Cardiac muscle cell (in vitro differentiated cells and primary cell): Measurements from ENCODE around the gene ANKRD55. TPM values are rescaled to one million over a fixed set of nuclear protein-coding genes. Genes with fewer than 3 reads are reported as not detected.
"Not testable (repeated sequence)": the region's sequence is repeated elsewhere in the genome, so short reads cannot be mapped to it uniquely, and the experiment has no call there.

Experiments
- DNase-seq, 2 donors: peaks; one replicate each; pipeline versions ENCODE4 v3.0.0 to v3.0.0-alpha.2; 2010 to 2017; ENCODE audit warnings: low read depth in 1 of 2, low spot score in 1 of 2
- H3K27ac ChIP-seq: fragments of 200-600 bp; sonication (generic); 2 replicates; pipeline ENCODE4 v1.5.1; 2016
- H3K27me3 ChIP-seq: fragments of 200-600 bp; sonication (generic); 2 replicates; pipeline ENCODE4 v1.6.0; 2016; ENCODE audit warnings: control low read depth
- H3K36me3 ChIP-seq: fragments of 200-600 bp; sonication (generic); 2 replicates; pipeline ENCODE4 v1.5.1; 2016; ENCODE audit warnings: control low read depth
- H3K4me1 ChIP-seq: fragments of 200-600 bp; sonication (generic); 2 replicates; pipeline ENCODE4 v1.8.1; 2017; ENCODE audit warnings: low read depth, mild to moderate bottlenecking, mixed run types
- H3K4me3 ChIP-seq: fragments of 200-600 bp; sonication (generic); 2 replicates; pipeline ENCODE4 v1.5.1; 2016; ENCODE audit warnings: mild to moderate bottlenecking
- H3K9me3 ChIP-seq: fragments of 200-600 bp; sonication (generic); 2 replicates; pipeline ENCODE4 v1.5.1; 2017; ENCODE audit warnings: low read depth, mild to moderate bottlenecking, control low read depth
- polyA plus RNA-seq: library from polyadenylated mRNA; unstranded; fragments of >200 nt; fragmentation: Nextera tagmentation; extraction: Ambion mirVana; gene quantifications from 2 replicates; pipeline ENCODE4 v1.2.1, GENCODE V29; 2016
- total RNA-seq: library from RNA; depleted of rRNA; stranded (reverse); fragments of >200 nt; gene quantifications from 2 replicates; pipeline ENCODE4 v1.2.3, GENCODE V29; 2016
- TF ChIP-seq, protein P1 (sequence below): IDR thresholded peaks from 2 replicates; pipeline ENCODE4 v1.5.1; 2012; ENCODE audit warnings: low read depth, mild to moderate bottlenecking, low read length

Gene ANKRD55
- total and polyA plus RNA-seq, 2 experiments from 2014 or later, result 0.28 TPM; not detected in 1

DNA sequence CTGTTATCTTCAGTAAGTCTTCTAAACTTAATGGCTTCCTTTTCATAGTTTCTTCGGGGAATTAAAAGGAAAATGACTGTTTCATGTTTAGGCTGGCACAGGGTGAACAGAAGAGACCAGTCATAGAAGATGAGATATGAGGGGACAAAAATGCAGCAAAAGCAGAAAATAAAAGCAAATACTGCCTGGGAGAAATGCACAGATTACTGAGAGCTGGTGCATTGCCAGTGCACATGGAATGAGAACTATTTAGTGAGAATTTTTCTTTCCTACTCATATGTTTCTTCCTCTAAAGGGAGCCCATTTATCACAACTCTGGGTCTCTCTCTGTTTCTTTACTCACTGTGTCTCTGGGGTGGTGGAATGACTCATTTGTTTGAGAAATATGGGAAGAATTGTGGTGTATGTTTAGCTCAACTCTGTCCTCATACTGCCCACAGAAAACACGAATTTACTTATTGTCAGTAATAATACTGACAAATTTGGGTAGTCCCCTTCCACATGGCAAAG is 25.9 kb upstream of the ANKRD55 start:
- TF ChIP-seq, protein P1, sequence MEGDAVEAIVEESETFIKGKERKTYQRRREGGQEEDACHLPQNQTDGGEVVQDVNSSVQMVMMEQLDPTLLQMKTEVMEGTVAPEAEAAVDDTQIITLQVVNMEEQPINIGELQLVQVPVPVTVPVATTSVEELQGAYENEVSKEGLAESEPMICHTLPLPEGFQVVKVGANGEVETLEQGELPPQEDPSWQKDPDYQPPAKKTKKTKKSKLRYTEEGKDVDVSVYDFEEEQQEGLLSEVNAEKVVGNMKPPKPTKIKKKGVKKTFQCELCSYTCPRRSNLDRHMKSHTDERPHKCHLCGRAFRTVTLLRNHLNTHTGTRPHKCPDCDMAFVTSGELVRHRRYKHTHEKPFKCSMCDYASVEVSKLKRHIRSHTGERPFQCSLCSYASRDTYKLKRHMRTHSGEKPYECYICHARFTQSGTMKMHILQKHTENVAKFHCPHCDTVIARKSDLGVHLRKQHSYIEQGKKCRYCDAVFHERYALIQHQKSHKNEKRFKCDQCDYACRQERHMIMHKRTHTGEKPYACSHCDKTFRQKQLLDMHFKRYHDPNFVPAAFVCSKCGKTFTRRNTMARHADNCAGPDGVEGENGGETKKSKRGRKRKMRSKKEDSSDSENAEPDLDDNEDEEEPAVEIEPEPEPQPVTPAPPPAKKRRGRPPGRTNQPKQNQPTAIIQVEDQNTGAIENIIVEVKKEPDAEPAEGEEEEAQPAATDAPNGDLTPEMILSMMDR, result no peak
- DNase-seq, result peak in 1 of 2 donors; percentile 96

DNA sequence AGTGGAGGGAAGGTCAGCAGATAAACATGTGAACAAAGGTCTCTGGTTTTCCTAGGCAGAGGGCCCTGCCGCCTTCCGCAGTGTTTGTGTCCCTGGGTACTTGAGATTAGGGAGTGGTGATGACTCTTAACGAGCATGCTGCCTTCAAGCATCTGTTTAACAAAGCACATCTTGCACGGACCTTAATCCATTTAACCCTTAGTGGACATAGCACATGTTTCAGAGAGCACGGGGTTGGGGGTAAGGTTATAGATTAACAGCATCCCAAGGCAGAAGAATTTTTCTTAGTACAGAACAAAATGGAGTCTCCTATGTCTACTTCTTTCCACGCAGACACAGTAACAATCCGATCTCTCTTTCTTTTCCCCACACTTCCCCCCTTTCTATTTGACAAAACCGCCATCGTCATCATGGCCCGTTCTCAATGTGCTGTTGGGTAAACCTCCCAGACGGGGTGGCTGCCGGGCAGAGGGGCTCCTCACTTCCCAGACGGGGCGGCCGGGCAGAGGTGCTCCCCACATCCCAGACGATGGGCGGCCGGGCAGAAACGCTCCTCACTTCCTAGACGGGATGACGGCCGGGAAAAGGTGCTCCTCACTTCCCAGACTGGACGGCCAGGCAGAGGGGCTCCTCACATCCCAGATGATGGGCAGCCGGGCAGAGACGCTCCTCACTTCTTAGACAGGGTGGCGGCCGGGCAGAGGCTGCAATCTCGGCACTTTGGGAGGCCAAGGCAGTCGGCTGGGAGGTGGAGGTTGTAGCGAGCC is 24.8 kb upstream of the ANKRD55 start:
- not testable (repeated sequence) for H3K27ac ChIP-seq, H3K27me3 ChIP-seq, H3K9me3 ChIP-seq, H3K4me3 ChIP-seq, H3K36me3 ChIP-seq, H3K4me1 ChIP-seq, DNase-seq

More for the DNA sequence above, 25.9 kb upstream of the ANKRD55 start:
- H3K36me3 ChIP-seq, result no peaks in the 10 kb centered on the region
- no peaks in the 10 kb centered on the region for H3K9me3 ChIP-seq
- H3K4me3 ChIP-seq, result no peak overlapping the region
- no peaks in the 10 kb centered on the region for H3K27me3 ChIP-seq
- peaks cover 4% of the 10 kb centered on the region for H3K4me1 ChIP-seq
- H3K27ac ChIP-seq, result no peak overlapping the region

DNA sequence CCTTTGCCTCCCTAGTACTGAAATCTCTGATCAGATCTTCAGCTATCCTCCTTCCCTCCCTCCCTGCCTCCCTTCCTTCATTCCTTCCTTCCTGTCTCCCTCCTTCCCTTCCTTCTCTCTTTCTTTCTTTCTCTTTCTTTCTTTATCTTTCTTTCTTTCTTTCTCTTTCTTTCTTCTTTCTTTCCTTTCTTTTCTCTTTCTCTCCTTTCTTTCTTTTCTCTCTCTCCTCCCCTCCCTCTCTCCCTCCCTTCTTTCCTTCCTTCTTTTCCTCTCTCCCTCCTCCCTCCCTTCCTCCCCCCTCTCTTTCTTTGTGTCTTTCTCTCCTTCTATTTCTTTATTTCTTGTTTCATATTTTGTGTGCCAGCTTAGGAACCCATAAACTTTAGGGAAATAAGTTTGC is 23.9 kb upstream of the ANKRD55 start:
- Histone ChIP-seq H3K36me3 (no peaks in the 10 kb centered on the region), H3K27me3 (no peaks in the 10 kb centered on the region), H3K4me3 (no peak overlapping the region), H3K4me1 (no peaks in the 10 kb centered on the region), H3K27ac (no peak overlapping the region), H3K9me3 (no peaks in the 10 kb centered on the region)
- TF ChIP-seq, protein P1, result no peak
- DNase-seq, result no peak

- Histone ChIP-seq H3K9me3 (no peaks in the 10 kb centered on the region), H3K27me3 (no peaks in the 10 kb centered on the region), H3K27ac (no peak overlapping the region), H3K4me3 (no peak overlapping the region), H3K36me3 (no peaks in the 10 kb centered on the region), H3K4me1 (no peaks in the 10 kb centered on the region)
- TF ChIP-seq, protein P1, result no peak
- DNase-seq, result no peak
Observed at GRCh38 chr5:56255502-56255901, 22.4 kb upstream of the ANKRD55 start.

GRCh38 chr5:56253924-56254323 is 20.8 kb upstream of the ANKRD55 start:
- DNase-seq, result no peak
- TF ChIP-seq, protein P1, result no peak

DNA sequence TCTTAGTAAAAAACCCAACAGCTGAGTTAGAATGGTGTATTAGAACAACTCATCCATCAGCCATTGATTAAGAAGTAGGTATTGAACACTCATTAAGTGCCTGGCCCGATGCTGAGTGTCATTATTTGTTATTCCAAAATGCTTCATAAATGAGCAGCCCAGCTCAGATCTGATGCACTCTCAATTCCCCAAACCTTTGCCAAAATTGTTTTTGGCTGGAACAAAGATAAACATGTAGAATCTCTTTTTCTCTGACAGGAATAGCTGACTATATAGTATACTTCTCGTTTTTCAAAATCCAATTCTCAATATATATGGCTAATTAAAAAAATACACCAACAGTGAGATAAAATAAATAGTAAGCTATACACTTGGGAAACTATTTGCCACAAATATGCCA is 20.0 kb upstream of the ANKRD55 start:
- TF ChIP-seq, protein P1, result no peak
- no peak for DNase-seq
- H3K9me3 ChIP-seq, result no peaks in the 10 kb centered on the region

More at GRCh38 chr5:56253924-56254323, 20.8 kb upstream of the ANKRD55 start:
- no peak overlapping the region for H3K4me3 ChIP-seq
- H3K27me3 ChIP-seq, result no peaks in the 10 kb centered on the region
- H3K36me3 ChIP-seq, result no peaks in the 10 kb centered on the region
- no peaks in the 10 kb centered on the region for H3K9me3 ChIP-seq
- no peaks in the 10 kb centered on the region for H3K4me1 ChIP-seq
- H3K27ac ChIP-seq, result no peak overlapping the region

More for the DNA sequence above, 20.0 kb upstream of the ANKRD55 start:
- no peaks in the 10 kb centered on the region for H3K36me3 ChIP-seq
- H3K27me3 ChIP-seq, result no peaks in the 10 kb centered on the region
- no peak overlapping the region for H3K27ac ChIP-seq
- no peaks in the 10 kb centered on the region for H3K4me1 ChIP-seq
- no peak overlapping the region for H3K4me3 ChIP-seq
